HFF-Myc (cell line): ENCODE results near the gene DPP4.

Experiments
- DNase-seq: peaks from one replicate; pipeline ENCODE4 v3.0.0-alpha.2; 2011; ENCODE audit warnings: low read depth; ENCODE audit errors: extremely low read depth
- H3K4me3 ChIP-seq: replicated peaks from 2 replicates; pipeline ENCODE4 v1.5.1; 2011; ENCODE audit warnings: low read depth, mild to moderate bottlenecking, control low read depth, low read length
- CTCF ChIP-seq: IDR thresholded peaks from 2 replicates; pipeline ENCODE4 v1.5.1; 2012; ENCODE audit warnings: mild to moderate bottlenecking, low read depth, low read length, control low read depth; ENCODE audit errors: missing control alignments

DPP4 gene

GRCh38 chr2:161972866-161973265, 101.1 kb downstream of the DPP4 start:
- no peak for TF ChIP-seq CTCF
- no peak overlapping the region for H3K4me3 ChIP-seq
- DNase-seq, result no peak

GRCh38 chr2:161972232-161972631, 101.8 kb downstream of the DPP4 start:
- DNase-seq, result no peak
- TF ChIP-seq CTCF, result no peak
- H3K4me3 ChIP-seq, result no peak overlapping the region

- TF ChIP-seq CTCF, result no peak
- no peak for DNase-seq
- no peak overlapping the region for H3K4me3 ChIP-seq
Observed at GRCh38 chr2:161971551-161971950, 102.5 kb downstream of the DPP4 start.

- no peak for DNase-seq
- no peak for TF ChIP-seq CTCF
Observed at GRCh38 chr2:161969159-161969558, 104.9 kb downstream of the DPP4 start.

GRCh38 chr2:161965994-161966393, 108.0 kb downstream of the DPP4 start:
- H3K4me3 ChIP-seq, result no peak overlapping the region
- TF ChIP-seq CTCF, result no peak
- no peak for DNase-seq

More at GRCh38 chr2:161969159-161969558, 104.9 kb downstream of the DPP4 start:
- H3K4me3 ChIP-seq, result no peak overlapping the region

GRCh38 chr2:161964160-161964559, 109.9 kb downstream of the DPP4 start:
- no peak for TF ChIP-seq CTCF
- DNase-seq, result no peak
- no peak overlapping the region for H3K4me3 ChIP-seq

- no peak for TF ChIP-seq CTCF
- no peak overlapping the region for H3K4me3 ChIP-seq
- DNase-seq, result no peak
Observed at GRCh38 chr2:161962160-161962559, 111.9 kb downstream of the DPP4 start.
